ENCODE results near the gene FAM9C.

The FAM9C gene

GRCh38 chrX:13014111-13015096, 30.0 kb downstream of the FAM9C start:
- H3K4me3 ChIP-seq (ENCODE audit: low read depth, low read length): no peak overlapping the region
- TF ChIP-seq CTCF (IDR thresholded peaks at IDR 0.05; ENCODE audit: low read depth, low read length): no peak
- DNase-seq (ENCODE audit: low read depth, low spot score): no peak
- in situ Hi-C loops (cut with HindIII; ENCODE audit: low sequenced_read_pairs): no loop called here

- H3K4me3 ChIP-seq (ENCODE audit: low read depth, low read length): no peak overlapping the region
- in situ Hi-C loops (cut with HindIII; ENCODE audit: low sequenced_read_pairs): no loop called here
- no peak for DNase-seq (ENCODE audit: low read depth, low spot score)
- TF ChIP-seq CTCF (IDR thresholded peaks at IDR 0.05; ENCODE audit: low read depth, low read length): no peak
These were observed 30.9 kb downstream of the FAM9C start for GRCh38 chrX:13013363-13014110.

- TF ChIP-seq CTCF (IDR thresholded peaks at IDR 0.05; ENCODE audit: low read depth, low read length): no peak
- H3K4me3 ChIP-seq (ENCODE audit: low read depth, low read length): no peak overlapping the region
- in situ Hi-C loops (cut with HindIII; ENCODE audit: low sequenced_read_pairs): no loop called here
- no peak for DNase-seq (ENCODE audit: low read depth, low spot score)
These were observed 33.9 kb downstream of the FAM9C start for GRCh38 chrX:13010546-13010945.

- TF ChIP-seq CTCF (IDR thresholded peaks at IDR 0.05; ENCODE audit: low read depth, low read length): no peak
- DNase-seq (ENCODE audit: low read depth, low spot score): no peak
- in situ Hi-C loops (cut with HindIII; ENCODE audit: low sequenced_read_pairs): no loop called here
- H3K4me3 ChIP-seq (ENCODE audit: low read depth, low read length): no peak overlapping the region
These were observed 34.6 kb downstream of the FAM9C start for GRCh38 chrX:13009844-13010243.

- no peak overlapping the region for H3K4me3 ChIP-seq (ENCODE audit: low read depth, low read length)
- in situ Hi-C loops (cut with HindIII; ENCODE audit: low sequenced_read_pairs): no loop called here
- TF ChIP-seq CTCF (IDR thresholded peaks at IDR 0.05; ENCODE audit: low read depth, low read length): no peak
- DNase-seq (ENCODE audit: low read depth, low spot score): no peak
These were observed 35.1 kb downstream of the FAM9C start for GRCh38 chrX:13009273-13009672.

GRCh38 chrX:13008851-13009250, 35.6 kb downstream of the FAM9C start:
- no peak for DNase-seq (ENCODE audit: low read depth, low spot score)
- TF ChIP-seq CTCF (IDR thresholded peaks at IDR 0.05; ENCODE audit: low read depth, low read length): no peak
- in situ Hi-C loops (cut with HindIII; ENCODE audit: low sequenced_read_pairs): no loop called here
- H3K4me3 ChIP-seq (ENCODE audit: low read depth, low read length): no peak overlapping the region

All from astrocyte of the spinal cord (primary cell).